ENCODE measurements around the gene TEKTIP1. TPM values are rescaled to one million over a fixed set of nuclear protein-coding genes. Genes with fewer than 3 reads are reported as not detected.

The TEKTIP1 gene
- total RNA-seq, 1 donor from 2014 or later, result 7.6 TPM

- intact Hi-C loops (cut with micrococcal nuclease), result no loop called here
Measured at GRCh38 chr19:3576696-3577443, 37.9 kb downstream of the TEKTIP1 start.

GRCh38 chr19:3577723-3578344 is 38.9 kb downstream of the TEKTIP1 start:
- intact Hi-C loops (cut with micrococcal nuclease), result no loop called here

GRCh38 chr19:3578390-3578789 is 39.4 kb downstream of the TEKTIP1 start:
- intact Hi-C loops (cut with micrococcal nuclease), result no loop called here

GRCh38 chr19:3580156-3580934 is 41.4 kb downstream of the TEKTIP1 start:
- intact Hi-C loops (cut with micrococcal nuclease), result loop anchor here (5.0 kb wide), 1 partner anchor 33 kb away; no protein-coding TSS in a partner anchor

GRCh38 chr19:3581792-3582191 is 42.8 kb downstream of the TEKTIP1 start:
- intact Hi-C loops (cut with micrococcal nuclease), result loop anchor here (5.0 kb wide), 1 partner anchor 34 kb away; no protein-coding TSS in a partner anchor

- intact Hi-C loops (cut with micrococcal nuclease), result loop anchor here (5.0 kb wide), 1 partner anchor 37 kb away; no protein-coding TSS in a partner anchor
Measured at GRCh38 chr19:3584036-3584802, 45.2 kb downstream of the TEKTIP1 start.

GRCh38 chr19:3585301-3586126 is 46.5 kb downstream of the TEKTIP1 start, which contains the start of gene GIPC3:
TSS of gene GIPC3 (plus strand) at chr19:3585478. CDS start at chr19:3585598, 120 bp downstream.
- intact Hi-C loops (cut with micrococcal nuclease), result loop anchor here (1.0 kb wide), 1 partner anchor 121 kb away; no protein-coding TSS in a partner anchor

GRCh38 chr19:3586127-3586626 is 47.2 kb downstream of the TEKTIP1 start:
- intact Hi-C loops (cut with micrococcal nuclease), result loop anchor here (1.0 kb wide), 1 partner anchor 120 kb away; no protein-coding TSS in a partner anchor

- intact Hi-C loops (cut with micrococcal nuclease), result loop anchor here (1.0 kb wide), 1 partner anchor 119 kb away; no protein-coding TSS in a partner anchor
Measured at GRCh38 chr19:3586707-3587346, 47.9 kb downstream of the TEKTIP1 start.

- intact Hi-C loops (cut with micrococcal nuclease), result no loop called here
Measured at GRCh38 chr19:3589439-3589838, 50.5 kb downstream of the TEKTIP1 start.

- intact Hi-C loops (cut with micrococcal nuclease), result no loop called here
Measured at GRCh38 chr19:3589949-3590348, 51.0 kb downstream of the TEKTIP1 start.

GRCh38 chr19:3590991-3591659 is 52.2 kb downstream of the TEKTIP1 start:
- intact Hi-C loops (cut with micrococcal nuclease), result no loop called here

GRCh38 chr19:3591876-3592613 is 53.1 kb downstream of the TEKTIP1 start:
- intact Hi-C loops (cut with micrococcal nuclease), result no loop called here

GRCh38 chr19:3593156-3593555 is 54.2 kb downstream of the TEKTIP1 start:
- intact Hi-C loops (cut with micrococcal nuclease), result no loop called here

All from T-helper 1 cell treated with Interleukin-12 subunit alpha and Interleukin-12 subunit beta and Interleukin-4 antibody, amounts not matched to agents 30 ng/mL and 1 ng/mL, for 36 hours (primary cell).